Keratinocyte (primary cell): Measurements from ENCODE around the gene MORN5.

Experiments used
- CTCF ChIP-seq, 3 experiments: IDR thresholded peaks in 1 of 3; conservative IDR thresholded peaks in 1 of 3; optimal IDR thresholded peaks in 1 of 3; 2 replicates in 2 of 3; 3 replicates in 1 of 3; pipeline versions ENCODE3 to v1.5.1; 2011; ENCODE audit warnings: low read length in 3 of 3, mild to moderate bottlenecking in 3 of 3, moderate library complexity in 2 of 3, control low read depth in 1 of 3, inconsistent platforms in 1 of 3; ENCODE audit not compliant: insufficient read depth in 2 of 3; ENCODE audit errors: extremely low read depth in 1 of 3
- EZH2 ChIP-seq: IDR thresholded peaks from one replicate; pipeline ENCODE4 v1.6.1; 2012; ENCODE audit warnings: inconsistent platforms, mild to moderate bottlenecking, low read length, moderate library complexity

GRCh38 chr9:122143296-122143695 is 16.4 kb upstream of the MORN5 start:
- no peak for TF ChIP-seq CTCF (optimal IDR thresholded peaks at IDR 0.05 in 1 of 3, IDR thresholded peaks at IDR 0.05 in 1 of 3, conservative IDR thresholded peaks at IDR 0.05 in 1 of 3; ENCODE audit: extremely low read depth in 1 of 3, insufficient read depth in 2 of 3, low read length in 3 of 3)
- no peak for TF ChIP-seq EZH2
